GM12872 (cell line): Measurements from ENCODE around the gene ZMYND15.

Experiments
- CTCF ChIP-seq: IDR thresholded peaks from 3 replicates; pipeline ENCODE4 v1.5.1; 2011; ENCODE audit warnings: low read depth, mild to moderate bottlenecking, low read length, moderate library complexity; ENCODE audit not compliant: insufficient read depth

Gene ZMYND15

GRCh38 chr17:4786516-4786915 is 46.9 kb downstream of the ZMYND15 start:
- TF ChIP-seq CTCF = no peak

GRCh38 chr17:4788159-4788806 is 48.6 kb downstream of the ZMYND15 start:
- no peak for TF ChIP-seq CTCF

- TF ChIP-seq CTCF = no peak
Observed at GRCh38 chr17:4788807-4789700, 49.4 kb downstream of the ZMYND15 start, which contains the start of gene GLTPD2. GLTPD2 (plus strand) TSS chr17:4788964; CDS start chr17:4789012, 48 bp downstream.

GRCh38 chr17:4789701-4789950 is 50.0 kb downstream of the ZMYND15 start:
- TF ChIP-seq CTCF = no peak

- peak; percentile 78 for TF ChIP-seq CTCF
Observed at GRCh38 chr17:4789951-4790704, 50.5 kb downstream of the ZMYND15 start.

- no peak for TF ChIP-seq CTCF
Observed at GRCh38 chr17:4790705-4791088, 51.1 kb downstream of the ZMYND15 start.

- no peak for TF ChIP-seq CTCF
Observed at GRCh38 chr17:4795168-4795567, 55.5 kb downstream of the ZMYND15 start.
